Keratinocyte (primary cell): ENCODE measurements around the gene EEA1. TPM values are rescaled to one million over a fixed set of nuclear protein-coding genes. Genes with fewer than 3 reads are reported as not detected.

ENCODE experiments used
- DNase-seq: peaks from one replicate; pipeline ENCODE4 v3.0.0-alpha.2; 2011; ENCODE audit warnings: low read depth, missing footprints, low spot score
- FAIRE-seq: peaks from 2 replicates; lab custom pipeline; 2011; peaks lifted over from hg19 to GRCh38; lab: Jason Lieb, UNC
- H2AFZ ChIP-seq: 2 replicates; pipeline ENCODE4 v1.6.0; 2012; ENCODE audit warnings: low read length, control low read depth, inconsistent platforms; ENCODE audit not compliant: control insufficient read depth
- H3K27ac ChIP-seq: 2 replicates; pipeline ENCODE4 v1.5.1; 2011; ENCODE audit warnings: low read length; ENCODE audit not compliant: control insufficient read depth, insufficient read depth
- H3K27me3 ChIP-seq: 3 replicates; pipeline ENCODE4 v1.6.0; 2011; ENCODE audit warnings: low read length; ENCODE audit not compliant: control insufficient read depth, insufficient read depth; ENCODE audit errors: extremely low read depth
- H3K36me3 ChIP-seq, 2 experiments: 2 replicates in 1 of 2; 3 replicates in 1 of 2; pipeline ENCODE4 v1.5.1; 2011; ENCODE audit warnings: low read length in 2 of 2, mild to moderate bottlenecking in 1 of 2; ENCODE audit not compliant: control insufficient read depth in 2 of 2, insufficient read depth in 2 of 2; ENCODE audit errors: extremely low read depth in 1 of 2
- H3K4me1 ChIP-seq: 3 replicates; pipeline ENCODE4 v1.5.1; 2011; ENCODE audit warnings: low read length; ENCODE audit not compliant: control insufficient read depth, insufficient read depth; ENCODE audit errors: extremely low read depth
- H3K4me2 ChIP-seq: 3 replicates; pipeline ENCODE4 v1.6.0; 2011; ENCODE audit warnings: low read depth, low read length; ENCODE audit not compliant: control insufficient read depth, insufficient read depth; ENCODE audit errors: extremely low read depth
- H3K4me3 ChIP-seq, 3 experiments: fragments of 200-600 bp in 1 of 3; sonication (generic) in 1 of 3; 2 replicates in 2 of 3; 3 replicates in 1 of 3; pipeline ENCODE4 v1.5.1; 2011 to 2016; ENCODE audit warnings: low read length in 3 of 3, mild to moderate bottlenecking in 3 of 3, control low read depth in 2 of 3, inconsistent platforms in 1 of 3, low read depth in 1 of 3, mixed read lengths in 1 of 3, mixed run types in 1 of 3, moderate library complexity in 1 of 3; ENCODE audit not compliant: control insufficient read depth in 2 of 3, insufficient read depth in 2 of 3; ENCODE audit errors: extremely low read depth in 1 of 3
- H3K79me2 ChIP-seq: 2 replicates; pipeline ENCODE4 v1.6.0; 2012; ENCODE audit warnings: low read length; ENCODE audit not compliant: control insufficient read depth, insufficient read depth
- H3K9ac ChIP-seq: 3 replicates; pipeline ENCODE4 v1.6.0; 2011; ENCODE audit warnings: low read length; ENCODE audit not compliant: control insufficient read depth, insufficient read depth; ENCODE audit errors: extremely low read depth
- H3K9me1 ChIP-seq: 3 replicates; pipeline ENCODE4 v1.6.0; 2011; ENCODE audit warnings: low read length; ENCODE audit not compliant: control insufficient read depth, insufficient read depth; ENCODE audit errors: extremely low read depth
- H3K9me3 ChIP-seq: 2 replicates; pipeline ENCODE4 v1.5.1; 2012; ENCODE audit warnings: low read depth, low read length; ENCODE audit not compliant: control insufficient read depth
- H4K20me1 ChIP-seq: 3 replicates; pipeline ENCODE4 v1.6.0; 2011; ENCODE audit warnings: low read length; ENCODE audit not compliant: control insufficient read depth, insufficient read depth; ENCODE audit errors: extremely low read depth
- CTCF ChIP-seq, 3 experiments: IDR thresholded peaks in 1 of 3; conservative IDR thresholded peaks in 1 of 3; optimal IDR thresholded peaks in 1 of 3; 2 replicates in 2 of 3; 3 replicates in 1 of 3; pipeline versions ENCODE3 to v1.5.1; 2011; ENCODE audit warnings: low read length in 3 of 3, mild to moderate bottlenecking in 3 of 3, moderate library complexity in 2 of 3, control low read depth in 1 of 3, inconsistent platforms in 1 of 3; ENCODE audit not compliant: insufficient read depth in 2 of 3; ENCODE audit errors: extremely low read depth in 1 of 3
- EZH2 ChIP-seq: IDR thresholded peaks from one replicate; pipeline ENCODE4 v1.6.1; 2012; ENCODE audit warnings: inconsistent platforms, mild to moderate bottlenecking, low read length, moderate library complexity
- dilution Hi-C: fragments of 300-500 bp; cut with MboI; formaldehyde crosslinking; loops from one replicate; pipeline ENCODE4 v1.7.0; 2020; ENCODE audit warnings: low sequenced_read_pairs; ENCODE audit not compliant: extremely low pct_ligation_motif_present
- polyA minus RNA-seq, 3 experiments: library from RNA; depleted of rRNA, polyadenylated mRNA; stranded (reverse); fragments of >200 nt; gene quantifications; 1 replicate in 1 of 3; 2 replicates in 1 of 3; 3 replicates in 1 of 3; pipeline ENCODE4 v1.2.3, GENCODE V29; 2011
- polyA plus RNA-seq, 5 experiments: library from polyadenylated mRNA; depleted of rRNA in 3 of 5; stranded (reverse) in 3 of 5; stranded (forward) in 1 of 5; unstranded in 1 of 5; fragments of >200 nt; gene quantifications; 1 replicate in 1 of 5; 2 replicates in 3 of 5; 3 replicates in 1 of 5; pipeline versions ENCODE4 v1.2.1 to v1.2.3, GENCODE V29; 2011 to 2012; ENCODE audit warnings: missing spikeins in 2 of 5, low read depth in 1 of 5, low replicate concordance in 1 of 5

Gene EEA1
- polyA plus RNA-seq (7.3 to 14.3 TPM (median 12.0 TPM) in 3 replicates), polyA minus RNA-seq (1.2 to 35.0 TPM (median 9.6 TPM) in 3 replicates)
- 63.5 TPM for polyA plus RNA-seq (2011; ENCODE audit: low read depth)
- 3.5 and 8.3 TPM in 2 replicates for polyA plus RNA-seq (2011; cell fraction: cytosol; rRNA removed)
- polyA plus RNA-seq (2011; cell fraction: nucleus; rRNA removed), result 13.5 and 24.4 TPM in 2 replicates
- polyA plus RNA-seq (2012; ENCODE audit: low replicate concordance), result 10.9 and 11.0 TPM in 2 replicates
- polyA minus RNA-seq (2011; cell fraction: cytosol; rRNA and poly(A)+ RNA removed), result 7.1 TPM
- polyA minus RNA-seq (2011; cell fraction: nucleus; rRNA and poly(A)+ RNA removed), result 22.8 and 71.7 TPM in 2 replicates

GRCh38 chr12:92928962-92929915 lies at the start of gene EEA1:
Gene EEA1 (minus strand): TSS chr12:92929295. CDS start chr12:92929066, 229 bp downstream.
- Histone ChIP-seq H3K79me2 (peaks cover 36% of the 10 kb centered on the region), H3K27ac (peak within 1 kb of the TSS; percentile 90), H3K4me2 (peak within 1 kb of the TSS; percentile 92), H2AFZ (peak within 1 kb of the TSS; percentile 84), H3K4me3 (peak within 1 kb of the TSS; percentile 70 to 89 (median 85)), H3K36me3 (no peaks in the 10 kb centered on the region), H3K27me3 (no peaks in the 10 kb centered on the region), H3K4me1 (peaks cover 27% of the 10 kb centered on the region), H3K9me3 (no peaks in the 10 kb centered on the region), H3K9me1 (no peaks in the 10 kb centered on the region), H4K20me1 (no peaks in the 10 kb centered on the region), H3K9ac (peak within 1 kb of the TSS; percentile 96)
- no peak for TF ChIP-seq EZH2
- peak in 1 of 3 experiments; percentile 25 for TF ChIP-seq CTCF (optimal IDR thresholded peaks at IDR 0.05 in 1 of 3, IDR thresholded peaks at IDR 0.05 in 1 of 3, conservative IDR thresholded peaks at IDR 0.05 in 1 of 3; ENCODE audit: extremely low read depth in 1 of 3, insufficient read depth in 2 of 3, low read length in 3 of 3)
- FAIRE-seq (peak; percentile 36), DNase-seq (peak; percentile 78)
- dilution Hi-C loops, result no loop called here

- TF ChIP-seq CTCF (optimal IDR thresholded peaks at IDR 0.05 in 1 of 3, IDR thresholded peaks at IDR 0.05 in 1 of 3, conservative IDR thresholded peaks at IDR 0.05 in 1 of 3; ENCODE audit: extremely low read depth in 1 of 3, insufficient read depth in 2 of 3, low read length in 3 of 3) (no peak), EZH2 (no peak)
- Histone ChIP-seq H3K36me3 (no peaks in the 10 kb centered on the region), H3K9ac (no peak overlapping the region), H3K27ac (no peak overlapping the region), H3K4me1 (peaks cover 3% of the 10 kb centered on the region), H3K9me3 (no peaks in the 10 kb centered on the region), H2AFZ (no peak overlapping the region), H3K79me2 (no peaks in the 10 kb centered on the region), H3K27me3 (no peaks in the 10 kb centered on the region), H3K4me3 (no peak overlapping the region), H3K9me1 (no peaks in the 10 kb centered on the region), H4K20me1 (no peaks in the 10 kb centered on the region), H3K4me2 (no peak overlapping the region)
- no peak for DNase-seq
- FAIRE-seq, result peak; percentile 5
- dilution Hi-C loops, result no loop called here
Measured at GRCh38 chr12:92978607-92979006, 49.5 kb upstream of the EEA1 start.
